Activated CD8-positive, alpha-beta memory T cell treated with anti-CD3 and anti-CD28 coated beads, Interleukin-2, amount 50 U/mL, for 1 hour (primary cell): ENCODE measurements around the gene TUBB3.
"Not testable (repeated sequence)": the region's sequence is repeated elsewhere in the genome, so short reads cannot be mapped to it uniquely, and the experiment has no call there.

Source experiments
- DNase-seq: peaks from one replicate; pipeline ENCODE4 v3.0.0-alpha.2; 2020; ENCODE audit errors: extremely low read depth

The TUBB3 gene

GRCh38 chr16:89902980-89903379 is 20.2 kb upstream of the TUBB3 start:
- no peak for DNase-seq

- DNase-seq = no peak
Measured at GRCh38 chr16:89903908-89904515, 19.1 kb upstream of the TUBB3 start.

- DNase-seq = no peak
Measured at GRCh38 chr16:89904606-89905510, 18.3 kb upstream of the TUBB3 start.

GRCh38 chr16:89905511-89906139 is 17.5 kb upstream of the TUBB3 start:
- no peak for DNase-seq

GRCh38 chr16:89906140-89907025 is 16.8 kb upstream of the TUBB3 start:
- DNase-seq = no peak

DNA sequence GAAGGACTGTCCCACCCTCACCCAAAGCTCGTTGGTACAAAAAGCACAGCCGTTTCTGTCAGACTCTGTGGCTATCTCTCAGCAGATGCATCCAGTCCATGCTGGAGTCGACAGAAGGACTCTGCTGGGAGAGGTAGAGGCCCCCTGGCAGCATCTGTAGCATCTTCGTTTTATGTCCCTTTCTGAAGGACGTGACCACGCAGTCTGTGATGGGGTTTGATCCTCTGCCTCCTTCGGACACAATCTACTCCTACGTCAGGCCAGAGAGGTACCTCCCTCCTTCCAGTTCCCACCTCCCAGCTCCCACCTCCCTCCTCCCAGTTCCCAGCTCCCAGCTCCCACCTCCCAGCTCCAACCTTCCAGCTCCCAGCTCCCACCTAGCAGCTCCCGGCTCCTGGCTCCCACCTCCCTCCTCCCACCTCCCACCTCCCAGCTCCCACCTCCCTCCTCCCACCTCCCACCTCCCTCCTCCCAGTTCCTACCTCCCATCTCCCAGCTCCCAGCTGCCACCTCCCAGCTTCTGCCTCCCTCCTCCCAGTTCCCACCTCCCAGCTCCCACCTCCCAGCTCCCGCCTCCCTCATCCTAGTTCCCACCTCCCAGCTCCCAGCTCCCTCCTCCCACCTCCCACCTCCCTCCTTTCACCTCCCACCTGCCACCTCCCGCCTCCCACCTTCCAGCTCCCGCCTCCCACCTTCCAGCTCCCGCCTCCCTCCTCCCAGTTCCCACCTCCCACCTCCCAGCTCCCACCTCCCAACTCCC is 15.9 kb upstream of the TUBB3 start:
- DNase-seq = no peak

- no peak for DNase-seq
Measured at GRCh38 chr16:89908236-89908635, 14.9 kb upstream of the TUBB3 start.

- no peak for DNase-seq
Measured at GRCh38 chr16:89909777-89910716, 13.1 kb upstream of the TUBB3 start.

DNA sequence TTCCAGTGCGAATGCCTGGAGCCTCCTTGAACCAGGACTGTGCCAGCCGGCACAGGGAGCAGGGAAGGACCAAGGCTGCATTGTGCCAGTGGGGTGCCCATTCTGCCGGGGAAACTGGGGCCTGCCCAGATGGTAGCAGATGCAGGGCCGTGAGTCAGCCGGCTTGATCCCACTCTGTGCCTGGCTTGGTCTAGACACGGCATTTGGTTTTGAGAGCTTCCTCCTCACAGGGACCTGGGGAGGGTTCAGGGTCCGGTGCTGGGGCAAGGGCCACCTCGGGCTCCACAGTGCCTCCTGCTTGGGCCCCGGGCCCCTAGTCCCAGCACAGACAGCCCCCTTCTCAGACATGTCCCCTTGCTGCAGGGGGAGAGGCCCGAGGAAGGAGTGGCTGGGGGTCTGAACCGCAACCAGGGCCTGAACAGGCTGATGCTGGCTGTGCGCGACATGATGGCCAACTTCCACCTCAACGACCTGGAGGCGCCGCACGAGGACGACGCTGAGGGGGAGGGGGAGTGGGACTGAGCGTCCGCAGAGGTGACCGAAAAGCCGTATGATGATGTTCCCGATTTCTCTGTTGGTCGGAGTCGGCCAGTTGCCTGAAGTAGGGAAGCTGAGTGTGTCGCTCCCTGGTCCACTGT is 12.3 kb upstream of the TUBB3 start:
- DNase-seq = no peak

GRCh38 chr16:89911375-89911774 is 11.8 kb upstream of the TUBB3 start:
- no peak for DNase-seq

DNA sequence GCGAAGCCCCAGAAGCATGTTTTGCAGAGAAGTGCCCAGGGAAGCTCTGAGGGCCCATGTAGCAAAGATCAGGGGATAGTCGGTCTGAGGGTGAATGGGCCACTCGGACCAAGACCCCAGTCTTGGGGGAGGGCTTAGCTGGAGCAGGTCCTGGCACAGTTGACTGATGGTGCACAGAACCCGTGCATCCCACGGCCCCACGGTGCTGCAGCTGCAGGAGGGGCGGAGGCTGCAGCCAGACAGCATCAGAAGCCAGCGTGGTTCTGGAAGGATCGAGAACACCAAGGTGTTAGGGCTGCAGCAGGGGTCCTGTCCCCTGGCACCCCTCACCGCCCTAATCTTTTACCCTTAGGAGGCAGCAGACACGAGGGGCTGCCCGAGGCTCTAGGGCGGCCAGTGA is 11.0 kb upstream of the TUBB3 start:
- DNase-seq = no peak

- no peak for DNase-seq
Measured at GRCh38 chr16:89912627-89913026, 10.5 kb upstream of the TUBB3 start.

GRCh38 chr16:89913408-89914387 is 9.4 kb upstream of the TUBB3 start:
- DNase-seq = no peak

DNA sequence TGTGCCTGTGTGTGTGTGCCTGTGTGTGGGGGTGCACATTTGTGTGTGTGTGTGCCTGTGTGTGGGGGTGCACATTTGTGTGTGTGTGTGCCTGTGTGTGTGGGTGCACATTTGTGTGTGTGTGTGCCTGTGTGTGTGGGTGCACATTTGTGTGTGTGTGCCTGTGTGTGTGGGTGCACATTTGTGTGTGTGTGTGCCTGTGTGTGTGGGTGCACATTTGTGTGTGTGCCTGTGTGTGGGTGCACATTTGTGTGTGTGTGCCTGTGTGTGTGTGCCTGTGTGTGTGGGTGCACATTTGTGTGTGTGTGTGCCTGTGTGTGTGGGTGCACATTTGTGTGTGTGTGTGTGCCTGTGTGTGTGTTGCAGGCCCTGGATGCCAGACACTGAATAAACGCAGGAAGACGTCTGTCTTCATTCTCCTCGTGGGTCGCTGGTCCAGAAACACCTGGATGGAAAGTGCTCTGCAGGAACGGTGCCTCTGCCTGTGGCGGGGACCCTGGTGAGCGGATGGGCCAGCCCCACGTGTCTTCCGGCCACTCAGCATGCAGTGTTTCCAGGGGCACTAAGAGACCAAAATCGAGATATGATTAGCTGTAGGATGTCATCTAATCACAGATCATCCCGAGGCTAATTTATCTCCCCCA is 8.4 kb upstream of the TUBB3 start:
- not testable (repeated sequence) for DNase-seq

- no peak for DNase-seq
Measured at GRCh38 chr16:89915303-89916232, 7.6 kb upstream of the TUBB3 start.

- peak; percentile 25 for DNase-seq
Measured at GRCh38 chr16:89917773-89918452, 5.2 kb upstream of the TUBB3 start.
